H1 (cell line): ENCODE measurements around the gene SLC17A6.

Source experiments
- CBX5 ChIP-seq: fragments of 300-800, 300-1000 bp; sonication (generic); IDR thresholded peaks from 2 replicates; pipeline ENCODE4 v1.7.1; 2016; ENCODE audit warnings: antibody characterized with exemption, low read length, low read depth
- TF ChIP-seq, protein P1 (sequence below), 3 experiments: IDR thresholded peaks; 1 replicate in 2 of 3; 2 replicates in 1 of 3; pipeline versions ENCODE4 v1.5.1 to v1.6.1; 2011; ENCODE audit warnings: low read length in 3 of 3, mild to moderate bottlenecking in 3 of 3, inconsistent platforms in 2 of 3, low read depth in 1 of 3, moderate library complexity in 1 of 3; ENCODE audit not compliant: insufficient read depth in 1 of 3; ENCODE audit errors: control extremely low read depth in 1 of 3

DNA sequence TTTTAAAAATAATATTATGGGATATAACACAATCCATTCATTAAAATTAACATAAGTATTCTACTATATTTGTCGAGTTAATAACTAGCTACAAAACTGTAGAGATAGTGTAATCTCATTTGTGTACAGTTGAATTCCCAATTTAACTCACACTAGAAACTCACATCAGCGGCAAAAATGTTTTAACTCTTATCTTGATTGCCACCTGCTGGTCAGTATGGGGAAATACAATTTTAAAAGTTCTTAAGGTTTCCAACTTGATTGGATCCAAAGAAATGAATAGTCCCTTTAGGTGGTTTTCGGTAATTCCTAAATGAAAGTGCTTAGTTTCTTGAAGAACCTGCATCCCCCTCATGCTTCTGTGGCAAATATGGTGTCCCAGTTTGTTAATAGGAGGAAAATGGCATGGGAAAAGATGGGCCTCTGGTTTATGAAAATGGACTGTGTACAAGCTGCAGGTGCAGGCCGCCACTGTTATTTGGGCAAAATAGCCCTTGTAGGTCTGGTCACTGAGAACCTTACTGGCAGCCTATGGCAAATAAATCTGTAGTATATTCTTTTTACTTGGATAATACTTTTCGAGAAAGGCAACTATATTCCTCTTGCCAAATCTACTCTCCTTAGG lies 33.7 kb upstream of the SLC17A6 start:
- TF ChIP-seq, protein P1, sequence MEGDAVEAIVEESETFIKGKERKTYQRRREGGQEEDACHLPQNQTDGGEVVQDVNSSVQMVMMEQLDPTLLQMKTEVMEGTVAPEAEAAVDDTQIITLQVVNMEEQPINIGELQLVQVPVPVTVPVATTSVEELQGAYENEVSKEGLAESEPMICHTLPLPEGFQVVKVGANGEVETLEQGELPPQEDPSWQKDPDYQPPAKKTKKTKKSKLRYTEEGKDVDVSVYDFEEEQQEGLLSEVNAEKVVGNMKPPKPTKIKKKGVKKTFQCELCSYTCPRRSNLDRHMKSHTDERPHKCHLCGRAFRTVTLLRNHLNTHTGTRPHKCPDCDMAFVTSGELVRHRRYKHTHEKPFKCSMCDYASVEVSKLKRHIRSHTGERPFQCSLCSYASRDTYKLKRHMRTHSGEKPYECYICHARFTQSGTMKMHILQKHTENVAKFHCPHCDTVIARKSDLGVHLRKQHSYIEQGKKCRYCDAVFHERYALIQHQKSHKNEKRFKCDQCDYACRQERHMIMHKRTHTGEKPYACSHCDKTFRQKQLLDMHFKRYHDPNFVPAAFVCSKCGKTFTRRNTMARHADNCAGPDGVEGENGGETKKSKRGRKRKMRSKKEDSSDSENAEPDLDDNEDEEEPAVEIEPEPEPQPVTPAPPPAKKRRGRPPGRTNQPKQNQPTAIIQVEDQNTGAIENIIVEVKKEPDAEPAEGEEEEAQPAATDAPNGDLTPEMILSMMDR (IDR thresholded peaks at IDR 0.05; ENCODE audit: control extremely low read depth in 1 of 3, insufficient read depth in 1 of 3, low read depth in 1 of 3, low read length in 3 of 3) = peak in 2 of 3 experiments; percentile 25 to 41; a peak in 2 of 4 replicates
- no peak for TF ChIP-seq CBX5
